Measurements from ENCODE around the gene CPSF3. TPM values are rescaled to one million over a fixed set of nuclear protein-coding genes. Genes with fewer than 3 reads are reported as not detected.

The CPSF3 gene
- total RNA-seq, 1 donor from 2014 or later = 60.4 TPM

GRCh38 chr2:9439536-9439935, 16.1 kb downstream of the CPSF3 start:
- H3K9me3 Mint-ChIP-seq (ENCODE audit: low read depth) = no peaks in the 10 kb centered on the region
- H3K27ac Mint-ChIP-seq = no peak overlapping the region
- no peak for DNase-seq (ENCODE audit: low spot score, unreplicated experiment)
- H3K4me3 Mint-ChIP-seq (ENCODE audit: low read depth) = no peak overlapping the region
- peaks cover 35% of the 10 kb centered on the region for H3K36me3 Mint-ChIP-seq (ENCODE audit: insufficient read depth)
- peaks cover 2% of the 10 kb centered on the region for H3K4me1 Mint-ChIP-seq (ENCODE audit: low read depth)
- no peaks in the 10 kb centered on the region for H3K27me3 Mint-ChIP-seq
- no peak for TF ChIP-seq CTCF (IDR thresholded peaks at IDR 0.05; ENCODE audit: unreplicated experiment)

- Mint-ChIP-seq H3K27me3 (no peaks in the 10 kb centered on the region), H3K9me3 (ENCODE audit: low read depth) (no peaks in the 10 kb centered on the region), H3K4me3 (ENCODE audit: low read depth) (no peak overlapping the region), H3K27ac (no peak overlapping the region), H3K4me1 (ENCODE audit: low read depth) (peaks cover 2% of the 10 kb centered on the region), H3K36me3 (ENCODE audit: insufficient read depth) (peaks cover 33% of the 10 kb centered on the region)
- TF ChIP-seq CTCF (IDR thresholded peaks at IDR 0.05; ENCODE audit: unreplicated experiment) = no peak
- DNase-seq (ENCODE audit: low spot score, unreplicated experiment) = no peak
Observed at GRCh38 chr2:9440058-9440727, 16.7 kb downstream of the CPSF3 start.

GRCh38 chr2:9441556-9441955, 18.1 kb downstream of the CPSF3 start:
- TF ChIP-seq CTCF (IDR thresholded peaks at IDR 0.05; ENCODE audit: unreplicated experiment) = no peak
- H3K27me3 Mint-ChIP-seq = no peaks in the 10 kb centered on the region
- no peak for DNase-seq (ENCODE audit: low spot score, unreplicated experiment)
- H3K4me1 Mint-ChIP-seq (ENCODE audit: low read depth) = peaks cover 2% of the 10 kb centered on the region
- H3K27ac Mint-ChIP-seq = peak overlapping the region; percentile 40
- H3K36me3 Mint-ChIP-seq (ENCODE audit: insufficient read depth) = peaks cover 35% of the 10 kb centered on the region
- H3K4me3 Mint-ChIP-seq (ENCODE audit: low read depth) = no peak overlapping the region
- H3K9me3 Mint-ChIP-seq (ENCODE audit: low read depth) = no peaks in the 10 kb centered on the region

GRCh38 chr2:9443526-9443925, 20.1 kb downstream of the CPSF3 start:
- Mint-ChIP-seq H3K27ac (peak overlapping the region; percentile 6), H3K9me3 (ENCODE audit: low read depth) (no peaks in the 10 kb centered on the region), H3K4me1 (ENCODE audit: low read depth) (peaks cover 2% of the 10 kb centered on the region), H3K27me3 (no peaks in the 10 kb centered on the region), H3K4me3 (ENCODE audit: low read depth) (no peak overlapping the region), H3K36me3 (ENCODE audit: insufficient read depth) (peaks cover 29% of the 10 kb centered on the region)
- no peak for DNase-seq (ENCODE audit: low spot score, unreplicated experiment)
- TF ChIP-seq CTCF (IDR thresholded peaks at IDR 0.05; ENCODE audit: unreplicated experiment) = no peak

GRCh38 chr2:9445089-9445488, 21.6 kb downstream of the CPSF3 start:
- H3K27me3 Mint-ChIP-seq = no peaks in the 10 kb centered on the region
- no peaks in the 10 kb centered on the region for H3K9me3 Mint-ChIP-seq (ENCODE audit: low read depth)
- H3K27ac Mint-ChIP-seq = no peak overlapping the region
- TF ChIP-seq CTCF (IDR thresholded peaks at IDR 0.05; ENCODE audit: unreplicated experiment) = no peak
- H3K4me1 Mint-ChIP-seq (ENCODE audit: low read depth) = peaks cover 2% of the 10 kb centered on the region
- no peak overlapping the region for H3K4me3 Mint-ChIP-seq (ENCODE audit: low read depth)
- DNase-seq (ENCODE audit: low spot score, unreplicated experiment) = no peak
- peaks cover 28% of the 10 kb centered on the region for H3K36me3 Mint-ChIP-seq (ENCODE audit: insufficient read depth)
